Spleen (tissue), 11 donors: ENCODE measurements around the gene ICOSLG. TPM values are rescaled to one million over a fixed set of nuclear protein-coding genes. Genes with fewer than 3 reads are reported as not detected.

Experiments used
- DNase-seq: peaks from one replicate; pipeline ENCODE4 v3.0.0-alpha.2; 2020
- H3K27ac ChIP-seq, 8 donors: fragments of 200-600 bp; sonication (generic) in 7 of 8; 1 replicate in 4 of 8; 2 replicates in 4 of 8; pipeline versions ENCODE4 v1.5.0 to v1.8.0; 2016 to 2021; ENCODE audit warnings: inconsistent platforms in 4 of 8, mild to moderate bottlenecking in 4 of 8, moderate library complexity in 1 of 8
- H3K27me3 ChIP-seq, 7 donors: fragments of 200-600 bp; sonication (generic) in 6 of 7; replicated peaks in 1 of 7; 1 replicate in 4 of 7; 2 replicates in 3 of 7; pipeline versions ENCODE4 v1.5.0 to v1.8.0; 2016 to 2021; ENCODE audit warnings: inconsistent platforms in 3 of 7, mild to moderate bottlenecking in 1 of 7
- H3K36me3 ChIP-seq, 6 donors: fragments of 200-600 bp; sonication (generic) in 5 of 6; 1 replicate in 4 of 6; 2 replicates in 2 of 6; pipeline versions ENCODE4 v1.5.0 to v1.8.0; 2016 to 2021; ENCODE audit warnings: inconsistent platforms in 2 of 6
- H3K4me1 ChIP-seq, 6 donors: fragments of 200-600 bp; sonication (generic) in 5 of 6; 1 replicate in 3 of 6; 2 replicates in 3 of 6; pipeline versions ENCODE4 v1.5.0 to v1.8.0; 2016 to 2021; ENCODE audit warnings: inconsistent platforms in 3 of 6
- H3K4me3 ChIP-seq, 8 donors: fragments of 200-600 bp; sonication (generic) in 7 of 8; 1 replicate in 4 of 8; 2 replicates in 4 of 8; pipeline versions ENCODE4 v1.5.0 to v1.8.0; 2016 to 2021; ENCODE audit warnings: inconsistent platforms in 4 of 8, mild to moderate bottlenecking in 4 of 8, moderate library complexity in 2 of 8
- H3K9me3 ChIP-seq, 8 donors: fragments of 200-600 bp; sonication (generic) in 7 of 8; 1 replicate in 4 of 8; 2 replicates in 4 of 8; pipeline versions ENCODE4 v1.5.0 to v1.8.0; 2016 to 2021; ENCODE audit warnings: inconsistent platforms in 4 of 8
- CTCF ChIP-seq, 11 experiments: fragments of 200-600 bp in 7 of 11; fragments of 450-650 bp in 4 of 11; sonication (generic) in 4 of 11; IDR thresholded peaks in 8 of 11; conservative IDR thresholded peaks in 3 of 11; 1 replicate in 7 of 11; 2 replicates in 4 of 11; pipeline versions ENCODE4 v1.4.0 to v1.8.0; 2016 to 2021; ENCODE audit warnings: antibody characterized with exemption in 11 of 11, inconsistent platforms in 4 of 11, mild to moderate bottlenecking in 1 of 11
- POLR2A ChIP-seq, 3 donors: fragments of 450-650 bp; IDR thresholded peaks; one replicate each; pipeline ENCODE4 v1.5.1; 2017; ENCODE audit warnings: antibody characterized with exemption in 3 of 3, mild to moderate bottlenecking in 1 of 3
- POLR2AphosphoS5 ChIP-seq, 3 donors: sonication (generic); formaldehyde crosslinking; IDR thresholded peaks; one replicate each; pipeline ENCODE4 v1.5.1; 2017; ENCODE audit warnings: antibody characterized with exemption in 3 of 3
- WGBS, 5 donors: extraction: QIAGEN DNeasy Blood & Tissue Kit in 3 of 5; methylation state at CpG; one replicate each; pipeline versions ENCODE4 v1.1.5 to v1.1.7; 2013 to 2018; 5-methylcytosine and 5-hydroxymethylcytosine counted together
- intact Hi-C: fragments of 100-400 bp; cut with DNase I; formaldehyde crosslinking; loops from one replicate; pipeline ENCODE4 v1.15.0; 2023; ENCODE audit warnings: low total_unique reads
- polyA plus RNA-seq, 3 donors: library from polyadenylated mRNA; stranded (reverse); fragments of 200-250 nt; gene quantifications; one replicate each; pipeline ENCODE4 v1.2.1, GENCODE V29; 2013
- total RNA-seq, 7 donors: library from RNA; depleted of rRNA in 3 of 7; stranded (reverse); fragments of >200 nt in 3 of 7; fragmentation: NEBNext Ultra II Directional in 4 of 7; extraction: Animal tissue kit (Norgen Biotek cat#: 25700) in 4 of 7; gene quantifications; one replicate each; pipeline versions ENCODE4 v1.1.0 to v1.2.1, GENCODE V29; 2016 to 2021
- donor health status: healthy with polysubstance abuse.
- donor health status: DM: no; HTN: no; CAD: no; lungs with moderate emphysema.
- donor health status: DM: no; HTN: no; CAD: no.
- donor health status: Bipolar disorder and iron deficiency.
- donor health status: healthy.
- donor health status: DM: no; HTN: no; CAD: no.
- donor health status: DM: yes; HTN: yes; CAD: no.

Gene ICOSLG
- total and polyA plus RNA-seq, 10 donors: 1.9 to 17.5 (median 6.7) TPM

- no peaks in the 10 kb centered on the region for H3K36me3 ChIP-seq
- peak in 8 of 11 experiments; percentile 13 to 53 (median 42) for TF ChIP-seq CTCF (IDR thresholded peaks at IDR 0.05 in 8 of 11, conservative IDR thresholded peaks at IDR 0.05 in 3 of 11)
- no peak for TF ChIP-seq POLR2AphosphoS5 (IDR thresholded peaks at IDR 0.05)
- no peaks in the 10 kb centered on the region for H3K4me1 ChIP-seq
- no peak overlapping the region for H3K4me3 ChIP-seq
- peaks cover 0 to 7% (median 0%) of the 10 kb centered on the region in 7 donors for H3K27me3 ChIP-seq
- no peak overlapping the region for H3K27ac ChIP-seq
- intact Hi-C loops: no loop called here
- WGBS, 5 donors: 65 to 83% (median 73%) methylated on average over 18 to 19 of the region's 19 CpGs
- peak; percentile 75 for DNase-seq
- no peaks in the 10 kb centered on the region for H3K9me3 ChIP-seq
Observed at GRCh38 chr21:44267655-44268142, 27.0 kb upstream of the ICOSLG start.

- Histone ChIP-seq H3K9me3 (no peaks in the 10 kb centered on the region), H3K27me3 (peaks cover 0 to 7% (median 0%) of the 10 kb centered on the region in 7 donors), H3K4me3 (no peak overlapping the region), H3K4me1 (no peaks in the 10 kb centered on the region), H3K36me3 (no peaks in the 10 kb centered on the region), H3K27ac (no peak overlapping the region)
- peak; percentile 73 for DNase-seq
- WGBS, 5 donors: 88 to 95% (median 91%) methylated on average over 9 to 17 of the region's 17 CpGs
- TF ChIP-seq POLR2A (IDR thresholded peaks at IDR 0.05) (no peak), POLR2AphosphoS5 (IDR thresholded peaks at IDR 0.05) (no peak)
- intact Hi-C loops: no loop called here
Observed at GRCh38 chr21:44265734-44266270, 25.1 kb upstream of the ICOSLG start.

GRCh38 chr21:44263768-44264167 is 23.0 kb upstream of the ICOSLG start:
- H3K27me3 ChIP-seq: peaks cover 0 to 7% (median 0%) of the 10 kb centered on the region in 7 donors
- no peaks in the 10 kb centered on the region for H3K4me1 ChIP-seq
- peak; percentile 40 for DNase-seq
- no peaks in the 10 kb centered on the region for H3K36me3 ChIP-seq
- TF ChIP-seq POLR2AphosphoS5 (IDR thresholded peaks at IDR 0.05): no peak
- no peak for TF ChIP-seq CTCF (IDR thresholded peaks at IDR 0.05 in 8 of 11, conservative IDR thresholded peaks at IDR 0.05 in 3 of 11)
- no peak for TF ChIP-seq POLR2A (IDR thresholded peaks at IDR 0.05)
- intact Hi-C loops: no loop called here
- H3K9me3 ChIP-seq: no peaks in the 10 kb centered on the region
- H3K27ac ChIP-seq: no peak overlapping the region
- 82 to 94% (median 91%) methylated on average over 3 to 4 of the region's 4 CpGs for WGBS, 5 donors
- H3K4me3 ChIP-seq: no peak overlapping the region

- Histone ChIP-seq H3K4me3 (no peak overlapping the region), H3K27me3 (peaks cover 0 to 7% (median 0%) of the 10 kb centered on the region in 7 donors), H3K4me1 (no peaks in the 10 kb centered on the region), H3K27ac (no peak overlapping the region), H3K36me3 (no peaks in the 10 kb centered on the region), H3K9me3 (no peaks in the 10 kb centered on the region)
- intact Hi-C loops: no loop called here
- 65 to 91% (median 76%) methylated on average over 10 to 18 of the region's 18 CpGs for WGBS, 5 donors
- TF ChIP-seq CTCF (IDR thresholded peaks at IDR 0.05 in 8 of 11, conservative IDR thresholded peaks at IDR 0.05 in 3 of 11) (no peak), POLR2AphosphoS5 (IDR thresholded peaks at IDR 0.05) (no peak), POLR2A (IDR thresholded peaks at IDR 0.05) (no peak)
- DNase-seq: peak; percentile 60
Observed at GRCh38 chr21:44263221-44263760, 22.5 kb upstream of the ICOSLG start.
